MCF 10A (cell line): Measurements from ENCODE around the gene PRDX4. TPM values are rescaled to one million over a fixed set of nuclear protein-coding genes. Genes with fewer than 3 reads are reported as not detected.

Experiments
- BruUV-seq: library from RNA; stranded (reverse); fragments of 400-500 nt; replicated peaks from 2 replicates; lab custom pipeline; 2021; lab: Mats Ljungman, UMichigan
- CTCF ChIA-PET: fragments of 300-600 bp; sonication (Branson Sonifier 250); formaldehyde crosslinking; extraction: SDS; loops from one replicate; lab custom pipeline; 2021; ENCODE audit warnings: antibody characterized with exemption, inconsistent platforms; lab: Yijun Ruan, JAX
- POLR2A ChIA-PET: fragments of 300-600, 350-650 bp; sonication (Branson Sonifier 250); formaldehyde crosslinking; extraction: SDS; loops from one replicate; lab custom pipeline; 2020; ENCODE audit warnings: antibody characterized with exemption, inconsistent platforms; lab: Yijun Ruan, JAX
- DNase-seq: peaks from one replicate; pipeline ENCODE4 v3.0.0-alpha.2; 2018; ENCODE audit not compliant: unreplicated experiment
- H3K27ac Mint-ChIP-seq: one replicate; pipeline ENCODE4 v1.8.0; 2022; ENCODE audit warnings: mild to moderate bottlenecking, low read depth, mixed read lengths; ENCODE audit not compliant: unreplicated experiment
- H3K27me3 Mint-ChIP-seq: one replicate; pipeline ENCODE4 v1.8.0; 2022; ENCODE audit warnings: mixed read lengths; ENCODE audit not compliant: insufficient read depth, unreplicated experiment
- H3K36me3 Mint-ChIP-seq: one replicate; pipeline ENCODE4 v1.8.0; 2022; ENCODE audit warnings: mild to moderate bottlenecking, moderate library complexity, mixed read lengths; ENCODE audit not compliant: insufficient read depth, unreplicated experiment
- H3K4me1 Mint-ChIP-seq: one replicate; pipeline ENCODE4 v1.8.0; 2022; ENCODE audit warnings: mixed read lengths; ENCODE audit not compliant: insufficient read depth, unreplicated experiment
- H3K4me3 Mint-ChIP-seq: one replicate; pipeline ENCODE4 v1.8.0; 2022; ENCODE audit warnings: mild to moderate bottlenecking, moderate library complexity, mixed read lengths; ENCODE audit not compliant: unreplicated experiment
- H3K9me3 Mint-ChIP-seq: one replicate; pipeline ENCODE4 v1.8.0; 2022; ENCODE audit warnings: mixed read lengths; ENCODE audit not compliant: unreplicated experiment
- CTCF ChIP-seq: fragments of 200-600 bp; IDR thresholded peaks from one replicate; pipeline ENCODE4 v1.8.0; 2022; ENCODE audit warnings: antibody characterized with exemption, mild to moderate bottlenecking; ENCODE audit not compliant: unreplicated experiment
- intact Hi-C: fragments of 100-400 bp; cut with micrococcal nuclease; formaldehyde crosslinking; loops from 2 replicates; pipeline ENCODE4 v1.14.1; 2022
- total RNA-seq: library from RNA; stranded (reverse); gene quantifications from 2 replicates; pipeline ENCODE4 v1.2.3, GENCODE V29; 2022

Gene PRDX4
- total RNA-seq, 1 experiment from 2014 or later: 134 TPM

GRCh38 chrX:23661671-23662070, 5.6 kb upstream of the PRDX4 start:
- Mint-ChIP-seq H3K27ac (no peak overlapping the region), H3K27me3 (peaks cover 71% of the 10 kb centered on the region), H3K9me3 (no peaks in the 10 kb centered on the region), H3K36me3 (no peaks in the 10 kb centered on the region), H3K4me3 (no peak overlapping the region), H3K4me1 (peaks cover 2% of the 10 kb centered on the region)
- BruUV-seq: no TSS peak
- TF ChIP-seq CTCF: no peak
- POLR2A ChIA-PET: no interaction called here
- intact Hi-C loops: no loop called here
- CTCF ChIA-PET: no interaction called here
- no peak for DNase-seq

- intact Hi-C loops: no loop called here
- no peak for TF ChIP-seq CTCF
- no peak for DNase-seq
- Mint-ChIP-seq H3K27ac (no peak overlapping the region), H3K4me3 (no peak overlapping the region), H3K4me1 (no peaks in the 10 kb centered on the region), H3K36me3 (no peaks in the 10 kb centered on the region), H3K27me3 (peaks cover 76% of the 10 kb centered on the region), H3K9me3 (no peaks in the 10 kb centered on the region)
- ChIA-PET CTCF (no interaction called here), POLR2A (no interaction called here)
- no TSS peak for BruUV-seq
Measured at GRCh38 chrX:23662187-23662586, 5.1 kb upstream of the PRDX4 start.

GRCh38 chrX:23662853-23663252, 4.4 kb upstream of the PRDX4 start:
- no TSS peak for BruUV-seq
- no peak overlapping the region for H3K4me3 Mint-ChIP-seq
- peaks cover 77% of the 10 kb centered on the region for H3K27me3 Mint-ChIP-seq
- POLR2A ChIA-PET: interaction anchor here (0.6 kb wide), 1 partner anchor 1284 kb away, joined by 3 read pairs; no protein-coding TSS in a partner anchor
- H3K9me3 Mint-ChIP-seq: no peaks in the 10 kb centered on the region
- intact Hi-C loops: no loop called here
- H3K4me1 Mint-ChIP-seq: no peaks in the 10 kb centered on the region
- peak; percentile 4 for DNase-seq
- no peak for TF ChIP-seq CTCF
- CTCF ChIA-PET: interaction anchor here (1.1 kb wide), 1 partner anchor 1691 kb away, joined by 3 read pairs; no protein-coding TSS in a partner anchor
- H3K27ac Mint-ChIP-seq: no peak overlapping the region
- H3K36me3 Mint-ChIP-seq: no peaks in the 10 kb centered on the region

- Mint-ChIP-seq H3K27me3 (peaks cover 64% of the 10 kb centered on the region), H3K27ac (no peak overlapping the region), H3K36me3 (no peaks in the 10 kb centered on the region), H3K4me1 (no peaks in the 10 kb centered on the region), H3K4me3 (no peak overlapping the region), H3K9me3 (no peaks in the 10 kb centered on the region)
- CTCF ChIA-PET: interaction anchor here (0.6 kb wide), 1 partner anchor 1484 kb away, joined by 4 read pairs; no protein-coding TSS in a partner anchor
- intact Hi-C loops: no loop called here
- TF ChIP-seq CTCF: no peak
- no peak for DNase-seq
- POLR2A ChIA-PET: no interaction called here
- no TSS peak for BruUV-seq
Measured at GRCh38 chrX:23664496-23664895, 2.8 kb upstream of the PRDX4 start.
